Measurements from ENCODE around the gene CYBRD1. TPM values are rescaled to one million over a fixed set of nuclear protein-coding genes. Genes with fewer than 3 reads are reported as not detected.

Gene CYBRD1
- total RNA-seq, 1 donor from 2014 or later, result 48.4 TPM

- DNase-seq, result no peak
- Histone ChIP-seq H3K27me3 (ENCODE audit: low read depth) (peaks cover 46% of the 10 kb centered on the region), H3K4me3 (no peak overlapping the region), H3K36me3 (no peaks in the 10 kb centered on the region), H3K4me1 (no peaks in the 10 kb centered on the region), H3K27ac (replicated peaks) (no peak overlapping the region), H3K9me3 (replicated peaks) (no peaks in the 10 kb centered on the region)
- intact Hi-C loops (cut with micrococcal nuclease), result no loop called here
- peak; percentile 83 for TF ChIP-seq CTCF (IDR thresholded peaks at IDR 0.05; ENCODE audit: borderline replicate concordance)
Measured at GRCh38 chr2:171598713-171599319, 76.5 kb downstream of the CYBRD1 start.

GRCh38 chr2:171600126-171600525, 77.9 kb downstream of the CYBRD1 start:
- no peak overlapping the region for H3K27ac ChIP-seq (replicated peaks)
- H3K4me3 ChIP-seq, result no peak overlapping the region
- intact Hi-C loops (cut with micrococcal nuclease), result no loop called here
- DNase-seq, result no peak
- H3K36me3 ChIP-seq, result no peaks in the 10 kb centered on the region
- TF ChIP-seq CTCF (IDR thresholded peaks at IDR 0.05; ENCODE audit: borderline replicate concordance), result no peak
- peaks cover 59% of the 10 kb centered on the region for H3K27me3 ChIP-seq (ENCODE audit: low read depth)
- no peaks in the 10 kb centered on the region for H3K4me1 ChIP-seq
- H3K9me3 ChIP-seq (replicated peaks), result no peaks in the 10 kb centered on the region

GRCh38 chr2:171602352-171602751, 80.1 kb downstream of the CYBRD1 start:
- no peaks in the 10 kb centered on the region for H3K36me3 ChIP-seq
- no peak overlapping the region for H3K27ac ChIP-seq (replicated peaks)
- DNase-seq, result no peak
- TF ChIP-seq CTCF (IDR thresholded peaks at IDR 0.05; ENCODE audit: borderline replicate concordance), result no peak
- H3K4me3 ChIP-seq, result no peak overlapping the region
- H3K4me1 ChIP-seq, result no peaks in the 10 kb centered on the region
- H3K27me3 ChIP-seq (ENCODE audit: low read depth), result peaks cover 75% of the 10 kb centered on the region
- intact Hi-C loops (cut with micrococcal nuclease), result no loop called here
- peaks cover 7% of the 10 kb centered on the region for H3K9me3 ChIP-seq (replicated peaks)

Other genes starting within 250 kb of the CYBRD1 start
- 10.4 TPM for gene METTL8, start 88.5 kb upstream of the CYBRD1 start, total RNA-seq
- gene DCAF17, start 88.2 kb upstream of the CYBRD1 start, total RNA-seq, result 5.2 TPM
- gene DYNC1I2, start 165.0 kb downstream of the CYBRD1 start, total RNA-seq, result 66.9 TPM